IMR-90 (cell line): ENCODE measurements around the gene TTLL12. TPM values are rescaled to one million over a fixed set of nuclear protein-coding genes. Genes with fewer than 3 reads are reported as not detected.

Source experiments
- ATAC-seq: fragments of 200-7000 bp; cut with Tn5 transposase; 2 replicates; pipeline ENCODE4 v1.9.1; 2020; ENCODE audit warnings: low read depth, mild to moderate bottlenecking, moderate library complexity
- BruUV-seq: library from RNA; stranded (reverse); fragments of 400-500 nt; replicated peaks from 2 replicates; lab custom pipeline; 2021; lab: Mats Ljungman, UMichigan
- CTCF ChIA-PET: fragments of 300-600 bp; formaldehyde crosslinking; extraction: SDS; loops from one replicate; lab custom pipeline; 2021; ENCODE audit warnings: antibody characterized with exemption; lab: Yijun Ruan, JAX
- POLR2A ChIA-PET: fragments of 300-600 bp; sonication (Branson Sonifier 250); formaldehyde crosslinking; loops from one replicate; lab custom pipeline; 2022; ENCODE audit warnings: antibody characterized with exemption; ENCODE audit not compliant: unreplicated experiment; lab: Charles Lee
- DNase-seq: peaks from one replicate; pipeline ENCODE4 v3.0.0; 2013
- H2AFZ ChIP-seq: replicated peaks from 2 replicates; pipeline ENCODE3; 2013; ENCODE audit warnings: low read length, mild to moderate bottlenecking; ENCODE audit not compliant: poor library complexity
- H2AK5ac ChIP-seq: 2 replicates; pipeline ENCODE4 v1.6.1; 2013; ENCODE audit warnings: low read depth, low read length, inconsistent platforms
- H2AK9ac ChIP-seq: replicated peaks from 2 replicates; pipeline ENCODE3; 2013; ENCODE audit warnings: mild to moderate bottlenecking, low read depth, low read length, moderate library complexity; ENCODE audit not compliant: poor library complexity
- H2BK120ac ChIP-seq: 2 replicates; pipeline ENCODE4 v1.6.1; 2013; ENCODE audit warnings: low read depth, low read length, inconsistent platforms
- H2BK15ac ChIP-seq: 3 replicates; pipeline ENCODE4 v1.6.1; 2013; ENCODE audit warnings: low read depth, low read length, inconsistent platforms
- H2BK20ac ChIP-seq: 2 replicates; pipeline ENCODE4 v1.6.1; 2013; ENCODE audit warnings: low read depth, mild to moderate bottlenecking, inconsistent platforms, low read length, moderate library complexity
- H2BK5ac ChIP-seq: 2 replicates; pipeline ENCODE4 v1.6.1; 2013; ENCODE audit warnings: mild to moderate bottlenecking, low read depth, low read length, inconsistent platforms; ENCODE audit not compliant: poor library complexity, severe bottlenecking
- H3K14ac ChIP-seq: replicated peaks from 2 replicates; pipeline ENCODE4 v1.6.1; 2013; ENCODE audit warnings: low read depth, low read length, inconsistent platforms
- H3K18ac ChIP-seq: 2 replicates; pipeline ENCODE4 v1.6.1; 2013; ENCODE audit warnings: low read depth, low read length, control low read depth
- H3K23ac ChIP-seq: 2 replicates; pipeline ENCODE4 v1.6.1; 2013; ENCODE audit warnings: low read depth, low read length, inconsistent platforms
- H3K27ac ChIP-seq: 2 replicates; pipeline ENCODE4 v1.5.1; 2013; ENCODE audit warnings: mild to moderate bottlenecking, control low read depth, low read length; ENCODE audit not compliant: insufficient read depth
- H3K27me3 ChIP-seq: 2 replicates; pipeline ENCODE4 v1.6.1; 2013; ENCODE audit warnings: low read length; ENCODE audit not compliant: control insufficient read depth, insufficient read depth
- H3K36me3 ChIP-seq: 2 replicates; pipeline ENCODE4 v1.6.1; 2013; ENCODE audit warnings: low read length, mixed read lengths; ENCODE audit not compliant: control insufficient read depth, insufficient read depth
- H3K4ac ChIP-seq: 2 replicates; pipeline ENCODE4 v1.6.1; 2013; ENCODE audit warnings: low read depth, low read length, inconsistent platforms
- H3K4me1 ChIP-seq: 2 replicates; pipeline ENCODE4 v1.6.1; 2013; ENCODE audit warnings: low read length, mixed read lengths; ENCODE audit not compliant: control insufficient read depth, insufficient read depth
- H3K4me2 ChIP-seq: 2 replicates; pipeline ENCODE4 v1.6.1; 2013; ENCODE audit warnings: low read depth, mild to moderate bottlenecking, control low read depth, low read length, moderate library complexity
- H3K4me3 ChIP-seq: 2 replicates; pipeline ENCODE4 v1.5.1; 2013; ENCODE audit warnings: low read depth, mild to moderate bottlenecking, control low read depth, low read length, moderate library complexity; ENCODE audit not compliant: insufficient read depth
- H3K56ac ChIP-seq: 2 replicates; pipeline ENCODE4 v1.6.1; 2013; ENCODE audit warnings: low read length, inconsistent platforms; ENCODE audit not compliant: insufficient read depth; ENCODE audit errors: extremely low read depth
- H3K79me1 ChIP-seq, 2 experiments: 2 replicates each; pipeline ENCODE4 v1.6.1; 2013; ENCODE audit warnings: low read length in 2 of 2, inconsistent platforms in 1 of 2, low read depth in 1 of 2
- H3K9ac ChIP-seq: 2 replicates; pipeline ENCODE4 v1.6.1; 2013; ENCODE audit warnings: low read depth, low read length, control low read depth
- H3K9me1 ChIP-seq: 2 replicates; pipeline ENCODE4 v1.6.1; 2013; ENCODE audit warnings: low read length, inconsistent platforms; ENCODE audit not compliant: insufficient read depth
- H3K9me3 ChIP-seq: 2 replicates; pipeline ENCODE4 v1.6.1; 2013; ENCODE audit warnings: low read length; ENCODE audit not compliant: control insufficient read depth, insufficient read depth
- H4K20me1 ChIP-seq: 2 replicates; pipeline ENCODE4 v1.6.1; 2013; ENCODE audit warnings: low read length, inconsistent platforms; ENCODE audit not compliant: insufficient read depth
- H4K5ac ChIP-seq: 2 replicates; pipeline ENCODE4 v1.6.1; 2013; ENCODE audit warnings: mild to moderate bottlenecking, low read depth, low read length, control low read depth
- H4K8ac ChIP-seq, 2 experiments: 2 replicates each; pipeline ENCODE4 v1.6.1; 2013; ENCODE audit warnings: low read depth in 2 of 2, low read length in 2 of 2, control low read depth in 1 of 2, inconsistent platforms in 1 of 2
- H4K91ac ChIP-seq: 2 replicates; pipeline ENCODE4 v1.6.1; 2013; ENCODE audit warnings: low read depth, low read length, inconsistent platforms; ENCODE audit not compliant: insufficient read depth
- BHLHE40 ChIP-seq: fragments of 150-350 bp; IDR thresholded peaks from 2 replicates; pipeline ENCODE4 v1.6.1; 2016; ENCODE audit warnings: mild to moderate bottlenecking, low read depth, low read length
- CEBPB ChIP-seq: IDR thresholded peaks from 2 replicates; pipeline ENCODE4 v1.6.1; 2012; ENCODE audit warnings: low read depth, low read length, improper control_type of control experiment
- CHD1 ChIP-seq: IDR thresholded peaks from 2 replicates; pipeline ENCODE4 v1.6.1; 2012; ENCODE audit warnings: low read depth, low read length, improper control_type of control experiment
- CTCF ChIP-seq: conservative IDR thresholded peaks from 2 replicates; pipeline ENCODE4 v1.5.1; 2012; ENCODE audit warnings: mild to moderate bottlenecking, low read depth, low read length, improper control_type of control experiment
- ELK1 ChIP-seq: fragments of 150-350 bp; IDR thresholded peaks from 2 replicates; pipeline ENCODE4 v1.6.1; 2016; ENCODE audit warnings: low read depth, mild to moderate bottlenecking, low read length, moderate library complexity, borderline replicate concordance
- FOS ChIP-seq: fragments of 150-350 bp; IDR thresholded peaks from 2 replicates; pipeline ENCODE4 v1.6.1; 2016; ENCODE audit warnings: low read depth, low read length
- MAFK ChIP-seq: IDR thresholded peaks from 2 replicates; pipeline ENCODE4 v1.6.1; 2012; ENCODE audit warnings: low read depth, low read length, improper control_type of control experiment
- MAZ ChIP-seq: IDR thresholded peaks from 2 replicates; pipeline ENCODE4 v1.6.1; 2012; ENCODE audit warnings: low read depth, mild to moderate bottlenecking, low read length, improper control_type of control experiment, moderate library complexity, borderline replicate concordance
- MXI1 ChIP-seq: IDR thresholded peaks from 2 replicates; pipeline ENCODE4 v1.6.1; 2012; ENCODE audit warnings: low read depth, mild to moderate bottlenecking, low read length, moderate library complexity, borderline replicate concordance
- NFE2L2 ChIP-seq: fragments of 150-350 bp; IDR thresholded peaks from 2 replicates; pipeline ENCODE4 v1.6.1; 2016; ENCODE audit warnings: low read depth, mild to moderate bottlenecking, low read length
- POLR2A ChIP-seq: IDR thresholded peaks from 2 replicates; pipeline ENCODE4 v1.6.1; 2012; ENCODE audit warnings: mild to moderate bottlenecking, low read depth, low read length
- RAD21 ChIP-seq: IDR thresholded peaks from 2 replicates; pipeline ENCODE4 v1.6.1; 2012; ENCODE audit warnings: low read length, improper control_type of control experiment
- RCOR1 ChIP-seq: IDR thresholded peaks from 2 replicates; pipeline ENCODE4 v1.6.1; 2012; ENCODE audit warnings: mild to moderate bottlenecking, low read length, improper control_type of control experiment; ENCODE audit not compliant: insufficient replicate concordance
- RFX5 ChIP-seq: IDR thresholded peaks from 2 replicates; pipeline ENCODE4 v1.8.0; 2012; ENCODE audit warnings: low read depth, mild to moderate bottlenecking, low read length, moderate library complexity
- SMC3 ChIP-seq: fragments of 150-350 bp; IDR thresholded peaks from 2 replicates; pipeline ENCODE4 v1.6.1; 2016; ENCODE audit warnings: low read depth, mild to moderate bottlenecking, antibody characterized with exemption, low read length, moderate library complexity
- WGBS, 2 experiments: methylation state at CpG; one replicate each; pipeline versions ENCODE4 v1.1.5 to v1.1.7; 2013; ENCODE audit warnings: missing lambda C conversion rate in 2 of 2; ENCODE audit not compliant: insufficient read length in 1 of 2; ENCODE audit errors: extremely low coverage in 2 of 2; 5-methylcytosine and 5-hydroxymethylcytosine counted together
- dilution Hi-C: fragments of 300-500 bp; cut with HindIII; formaldehyde crosslinking; loops from one replicate; pipeline ENCODE4 v1.14.3; 2018; ENCODE audit warnings: low sequenced_read_pairs; ENCODE audit not compliant: unreplicated experiment
- in situ Hi-C: fragments of 300-500 bp; cut with MboI; formaldehyde crosslinking; loops from 3 replicates; pipeline ENCODE4 v1.14.3; 2019; ENCODE audit warnings: low sequenced_read_pairs, inconsistent platforms, mixed read lengths
- intact Hi-C: fragments of 100-400 bp; cut with micrococcal nuclease; formaldehyde crosslinking; loops from 2 replicates; pipeline ENCODE4 v1.10.0; 2022
- polyA plus RNA-seq, 3 experiments: library from polyadenylated mRNA; depleted of rRNA; stranded (reverse); fragments of >200 nt; gene quantifications; 2 replicates each; pipeline ENCODE4 v1.2.3, GENCODE V29; 2012; ENCODE audit warnings: low replicate concordance in 1 of 3
- total RNA-seq: library from RNA; depleted of rRNA; stranded (reverse); fragments of >200 nt; gene quantifications from 2 replicates; pipeline ENCODE4 v1.2.3, GENCODE V29; 2012
- TF ChIP-seq, protein P1 (sequence below): fragments of 150-350 bp; IDR thresholded peaks from 2 replicates; pipeline ENCODE4 v1.6.1; 2017; ENCODE audit warnings: mild to moderate bottlenecking, antibody characterized with exemption, low read length, low read depth

The TTLL12 gene
- total and polyA plus RNA-seq, 2 of the 4 experiments (the other 2 are of a cell fraction): 20.9 to 30.1 TPM

- Histone ChIP-seq H3K14ac (no peak overlapping the region), H4K5ac (no peak overlapping the region), H4K20me1 (no peaks in the 10 kb centered on the region; the same call in none of the 2 replicates), H4K91ac (no peak overlapping the region), H3K4me2 (no peak overlapping the region), H3K79me1 (no peaks in the 10 kb centered on the region), H3K4me1 (no peaks in the 10 kb centered on the region), H3K27ac (no peak overlapping the region), H3K9ac (no peak overlapping the region), H3K9me1 (no peaks in the 10 kb centered on the region; the same call in 1 of the 2 replicates), H4K8ac (no peak overlapping the region), H3K56ac (no peak overlapping the region), H2BK20ac (no peak overlapping the region), H2BK15ac (no peak overlapping the region), H2BK120ac (no peak overlapping the region), H2AK5ac (no peak overlapping the region), H2AFZ (peak overlapping the region; percentile 67), H3K27me3 (no peaks in the 10 kb centered on the region), H3K9me3 (no peaks in the 10 kb centered on the region), H2BK5ac (no peak overlapping the region), H3K4ac (no peak overlapping the region), H3K4me3 (no peak overlapping the region), H3K18ac (no peak overlapping the region), H3K23ac (no peak overlapping the region), H2AK9ac (no peak overlapping the region), H3K36me3 (peaks cover 46% of the 10 kb centered on the region)
- CTCF ChIA-PET: no interaction called here
- intact Hi-C loops: no loop called here
- in situ Hi-C loops: no loop called here
- DNase-seq (no peak), ATAC-seq (no peak)
- dilution Hi-C loops: no loop called here
- POLR2A ChIA-PET: no interaction called here
- BruUV-seq: no TSS peak
- no peak for TF ChIP-seq NFE2L2
- no peak for TF ChIP-seq BHLHE40
- TF ChIP-seq MAZ: no peak
- no peak for TF ChIP-seq CEBPB
- TF ChIP-seq RCOR1: no peak
- TF ChIP-seq SMC3: no peak
- no peak for TF ChIP-seq MAFK
- no peak for TF ChIP-seq FOS
- no peak for TF ChIP-seq MXI1
- TF ChIP-seq POLR2A: no peak
- TF ChIP-seq RFX5: no peak
- no peak for TF ChIP-seq CHD1
- no peak for TF ChIP-seq RAD21
- TF ChIP-seq, protein P1, sequence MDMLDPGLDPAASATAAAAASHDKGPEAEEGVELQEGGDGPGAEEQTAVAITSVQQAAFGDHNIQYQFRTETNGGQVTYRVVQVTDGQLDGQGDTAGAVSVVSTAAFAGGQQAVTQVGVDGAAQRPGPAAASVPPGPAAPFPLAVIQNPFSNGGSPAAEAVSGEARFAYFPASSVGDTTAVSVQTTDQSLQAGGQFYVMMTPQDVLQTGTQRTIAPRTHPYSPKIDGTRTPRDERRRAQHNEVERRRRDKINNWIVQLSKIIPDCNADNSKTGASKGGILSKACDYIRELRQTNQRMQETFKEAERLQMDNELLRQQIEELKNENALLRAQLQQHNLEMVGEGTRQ: no peak
- no peak for TF ChIP-seq CTCF
- TF ChIP-seq ELK1: no peak
- WGBS, 2 experiments: 60% methylated on average over 2 of the region's 14 CpGs; no CpG with 5 or more reads in 1 of the 2 experiments
Observed at GRCh38 chr22:43171019-43171491, 15.9 kb downstream of the TTLL12 start.
